Measurements from ENCODE around the gene NKAIN4.

The NKAIN4 gene

DNA sequence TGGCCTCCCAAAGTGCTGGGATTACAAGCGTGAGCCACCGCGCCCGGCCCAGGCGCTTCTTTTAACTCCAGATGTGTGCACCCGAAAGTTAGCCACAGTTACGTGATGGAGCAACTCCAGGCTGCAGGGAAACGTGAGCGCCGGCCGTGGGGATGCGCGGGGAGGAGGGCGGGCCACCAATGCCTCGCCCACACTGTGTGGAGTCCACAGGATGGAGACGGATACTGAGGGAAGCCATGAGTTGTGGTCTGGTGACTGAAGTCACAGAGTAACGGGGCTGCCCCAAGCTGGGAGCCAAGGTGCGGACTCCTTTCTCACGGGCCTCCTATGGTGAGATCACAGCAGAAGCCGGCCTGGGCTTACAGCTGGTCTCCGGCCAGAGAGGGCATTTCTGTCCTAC lies 61.5 kb downstream of the NKAIN4 start:
- H3K9me3 ChIP-seq (ENCODE audit: control insufficient read depth, insufficient read depth, low read length) = no peaks in the 10 kb centered on the region
- no peaks in the 10 kb centered on the region for H3F3A ChIP-seq (ENCODE audit: control insufficient read depth, insufficient read depth)
- no peak overlapping the region for H3K4me3 ChIP-seq (ENCODE audit: low read length)
- H3K36me3 ChIP-seq (ENCODE audit: control insufficient read depth, low read length) = peaks cover 31% of the 10 kb centered on the region
- peaks cover 16% of the 10 kb centered on the region for H4K20me1 ChIP-seq (ENCODE audit: control insufficient read depth, insufficient read depth, low read depth, low read length)
- H3K4me2 ChIP-seq (ENCODE audit: low read length) = no peak overlapping the region
- H3K9me2 ChIP-seq (replicated peaks; ENCODE audit: control insufficient read depth, low read length) = no peaks in the 10 kb centered on the region
- no peaks in the 10 kb centered on the region for H3K4me1 ChIP-seq (ENCODE audit: control insufficient read depth, low read length)
- no peaks in the 10 kb centered on the region for H3K27me3 ChIP-seq (ENCODE audit: control insufficient read depth, low read length)
- TF ChIP-seq CTCF (IDR thresholded peaks at IDR 0.05; ENCODE audit: low read depth, low read length, poor library complexity, severe bottlenecking) (no peak), EZH2phosphoT487 (IDR thresholded peaks at IDR 0.05; ENCODE audit: borderline replicate concordance, low read length) (no peak)
- peaks cover 25% of the 10 kb centered on the region for H3K79me2 ChIP-seq (ENCODE audit: control insufficient read depth, low read length)
- no peak overlapping the region for H3K27ac ChIP-seq (ENCODE audit: low read depth, low read length)

DNA sequence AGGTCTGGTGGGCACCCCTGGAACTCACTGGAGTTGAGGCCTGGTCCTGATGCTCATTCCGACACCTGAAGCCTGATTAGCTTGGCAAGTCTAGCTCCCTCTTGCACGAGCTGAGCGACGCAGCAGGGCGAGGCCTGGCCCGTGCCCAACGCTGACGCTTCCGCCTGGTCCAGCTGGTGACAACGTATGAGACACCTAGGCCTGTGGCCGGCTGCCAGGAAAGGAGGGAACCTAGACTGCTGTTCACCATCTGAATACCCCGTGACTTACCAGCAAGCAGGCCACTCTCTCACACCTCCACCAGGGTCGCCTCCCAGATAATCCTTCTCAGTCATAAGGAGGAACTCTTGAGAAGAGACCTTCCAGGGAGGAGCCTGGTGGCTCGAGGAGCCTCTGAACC lies 62.9 kb downstream of the NKAIN4 start:
- TF ChIP-seq CTCF (IDR thresholded peaks at IDR 0.05; ENCODE audit: low read depth, low read length, poor library complexity, severe bottlenecking) (no peak), EZH2phosphoT487 (IDR thresholded peaks at IDR 0.05; ENCODE audit: borderline replicate concordance, low read length) (no peak)
- no peaks in the 10 kb centered on the region for H3F3A ChIP-seq (ENCODE audit: control insufficient read depth, insufficient read depth)
- no peaks in the 10 kb centered on the region for H3K9me3 ChIP-seq (ENCODE audit: control insufficient read depth, insufficient read depth, low read length)
- peaks cover 18% of the 10 kb centered on the region for H3K36me3 ChIP-seq (ENCODE audit: control insufficient read depth, low read length)
- no peaks in the 10 kb centered on the region for H3K9me2 ChIP-seq (replicated peaks; ENCODE audit: control insufficient read depth, low read length)
- no peak overlapping the region for H3K4me3 ChIP-seq (ENCODE audit: low read length)
- H3K79me2 ChIP-seq (ENCODE audit: control insufficient read depth, low read length) = peaks cover 12% of the 10 kb centered on the region
- no peaks in the 10 kb centered on the region for H3K27me3 ChIP-seq (ENCODE audit: control insufficient read depth, low read length)
- no peaks in the 10 kb centered on the region for H3K4me1 ChIP-seq (ENCODE audit: control insufficient read depth, low read length)
- no peak overlapping the region for H3K27ac ChIP-seq (ENCODE audit: low read depth, low read length)
- H3K4me2 ChIP-seq (ENCODE audit: low read length) = no peak overlapping the region
- H4K20me1 ChIP-seq (ENCODE audit: control insufficient read depth, insufficient read depth, low read depth, low read length) = 0 out of 2 replicates have a peak, but pooled peaks cover 5% of the 10 kb centered on the region

DNA sequence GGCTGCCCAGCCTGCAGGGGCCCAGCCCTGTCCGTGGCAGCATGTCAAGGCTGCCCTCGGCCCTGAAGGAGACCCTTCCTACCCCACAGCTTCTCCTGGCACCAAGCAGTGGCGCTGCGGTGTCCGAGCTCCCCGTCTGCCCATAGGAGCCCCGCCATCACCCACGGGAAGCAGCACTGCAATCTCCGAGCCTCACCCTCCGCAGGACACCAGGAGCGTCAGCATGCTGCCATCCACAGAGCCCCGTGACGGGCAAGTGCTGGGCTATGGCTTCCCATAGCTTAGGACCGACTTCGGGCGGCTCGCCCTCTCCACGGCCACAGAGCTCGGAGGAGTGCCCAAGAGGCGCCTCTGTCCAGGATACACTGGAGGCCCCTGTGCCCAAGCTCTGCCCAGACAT lies 63.4 kb downstream of the NKAIN4 start:
- no peaks in the 10 kb centered on the region for H3K4me1 ChIP-seq (ENCODE audit: control insufficient read depth, low read length)

More for the DNA sequence above, 63.4 kb downstream of the NKAIN4 start:
- Histone ChIP-seq H3K27me3 (ENCODE audit: control insufficient read depth, low read length) (no peaks in the 10 kb centered on the region), H3K9me2 (replicated peaks; ENCODE audit: control insufficient read depth, low read length) (no peaks in the 10 kb centered on the region), H3K36me3 (ENCODE audit: control insufficient read depth, low read length) (peaks cover 12% of the 10 kb centered on the region), H3K4me3 (ENCODE audit: low read length) (no peak overlapping the region), H3K9me3 (ENCODE audit: control insufficient read depth, insufficient read depth, low read length) (peaks cover 3% of the 10 kb centered on the region; the same call in 1 of the 2 replicates), H3F3A (ENCODE audit: control insufficient read depth, insufficient read depth) (no peaks in the 10 kb centered on the region), H3K79me2 (ENCODE audit: control insufficient read depth, low read length) (peaks cover 6% of the 10 kb centered on the region), H4K20me1 (ENCODE audit: control insufficient read depth, insufficient read depth, low read depth, low read length) (0 out of 2 replicates have a peak, but pooled peaks cover 4% of the 10 kb centered on the region), H3K4me2 (ENCODE audit: low read length) (no peak overlapping the region), H3K27ac (ENCODE audit: low read depth, low read length) (no peak overlapping the region)
- TF ChIP-seq EZH2phosphoT487 (IDR thresholded peaks at IDR 0.05; ENCODE audit: borderline replicate concordance, low read length) (no peak), CTCF (IDR thresholded peaks at IDR 0.05; ENCODE audit: low read depth, low read length, poor library complexity, severe bottlenecking) (no peak)

Data from DOHH2 (cell line).